Measurements from ENCODE around the gene BCL2A1.

BCL2A1 gene

GRCh38 chr15:80002267-80002666 is 31.3 kb upstream of the BCL2A1 start:
- no peak for DNase-seq (ENCODE audit: low read depth)

GRCh38 chr15:79994615-79995014 is 23.6 kb upstream of the BCL2A1 start:
- H3K4me3 ChIP-seq (ENCODE audit: low read depth, low read length), result no peak overlapping the region
- peak; percentile 31 for DNase-seq (ENCODE audit: low read depth)

More at GRCh38 chr15:80002267-80002666, 31.3 kb upstream of the BCL2A1 start:
- H3K4me3 ChIP-seq (ENCODE audit: low read depth, low read length), result no peak overlapping the region
- TF ChIP-seq CTCF (conservative IDR thresholded peaks at IDR 0.05; ENCODE audit: low read depth, low read length), result no peak

GRCh38 chr15:79991826-79992225 is 20.8 kb upstream of the BCL2A1 start:
- no peak for DNase-seq (ENCODE audit: low read depth)
- TF ChIP-seq CTCF (conservative IDR thresholded peaks at IDR 0.05; ENCODE audit: low read depth, low read length), result no peak
- no peak overlapping the region for H3K4me3 ChIP-seq (ENCODE audit: low read depth, low read length)

More at GRCh38 chr15:79994615-79995014, 23.6 kb upstream of the BCL2A1 start:
- no peak for TF ChIP-seq CTCF (conservative IDR thresholded peaks at IDR 0.05; ENCODE audit: low read depth, low read length)

GRCh38 chr15:79990997-79991334 is 20.0 kb upstream of the BCL2A1 start:
- DNase-seq (ENCODE audit: low read depth), result no peak
- no peak for TF ChIP-seq CTCF (conservative IDR thresholded peaks at IDR 0.05; ENCODE audit: low read depth, low read length)
- H3K4me3 ChIP-seq (ENCODE audit: low read depth, low read length), result no peak overlapping the region

GRCh38 chr15:79990280-79990996 is 19.4 kb upstream of the BCL2A1 start:
- DNase-seq (ENCODE audit: low read depth), result no peak
- no peak for TF ChIP-seq CTCF (conservative IDR thresholded peaks at IDR 0.05; ENCODE audit: low read depth, low read length)
- H3K4me3 ChIP-seq (ENCODE audit: low read depth, low read length), result no peak overlapping the region

GRCh38 chr15:79989682-79990081 is 18.7 kb upstream of the BCL2A1 start:
- TF ChIP-seq CTCF (conservative IDR thresholded peaks at IDR 0.05; ENCODE audit: low read depth, low read length), result no peak
- no peak overlapping the region for H3K4me3 ChIP-seq (ENCODE audit: low read depth, low read length)
- peak; percentile 74 for DNase-seq (ENCODE audit: low read depth)

GRCh38 chr15:79989183-79989582 is 18.2 kb upstream of the BCL2A1 start:
- no peak for DNase-seq (ENCODE audit: low read depth)
- no peak overlapping the region for H3K4me3 ChIP-seq (ENCODE audit: low read depth, low read length)
- TF ChIP-seq CTCF (conservative IDR thresholded peaks at IDR 0.05; ENCODE audit: low read depth, low read length), result no peak
